Fibroblast of skin of left biceps (primary cell): ENCODE results near the gene POU6F1.
"Not testable (repeated sequence)": the region's sequence is repeated elsewhere in the genome, so short reads cannot be mapped to it uniquely, and the experiment has no call there.

Experiments used
- DNase-seq, 2 experiments: peaks; one replicate each; pipeline ENCODE4 v3.0.0-alpha.2; 2013; ENCODE audit warnings: low read depth in 2 of 2

POU6F1 gene, protein sequence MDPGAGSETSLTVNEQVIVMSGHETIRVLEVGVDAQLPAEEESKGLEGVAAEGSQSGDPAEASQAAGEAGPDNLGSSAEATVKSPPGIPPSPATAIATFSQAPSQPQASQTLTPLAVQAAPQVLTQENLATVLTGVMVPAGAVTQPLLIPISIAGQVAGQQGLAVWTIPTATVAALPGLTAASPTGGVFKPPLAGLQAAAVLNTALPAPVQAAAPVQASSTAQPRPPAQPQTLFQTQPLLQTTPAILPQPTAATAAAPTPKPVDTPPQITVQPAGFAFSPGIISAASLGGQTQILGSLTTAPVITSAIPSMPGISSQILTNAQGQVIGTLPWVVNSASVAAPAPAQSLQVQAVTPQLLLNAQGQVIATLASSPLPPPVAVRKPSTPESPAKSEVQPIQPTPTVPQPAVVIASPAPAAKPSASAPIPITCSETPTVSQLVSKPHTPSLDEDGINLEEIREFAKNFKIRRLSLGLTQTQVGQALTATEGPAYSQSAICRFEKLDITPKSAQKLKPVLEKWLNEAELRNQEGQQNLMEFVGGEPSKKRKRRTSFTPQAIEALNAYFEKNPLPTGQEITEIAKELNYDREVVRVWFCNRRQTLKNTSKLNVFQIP

DNA sequence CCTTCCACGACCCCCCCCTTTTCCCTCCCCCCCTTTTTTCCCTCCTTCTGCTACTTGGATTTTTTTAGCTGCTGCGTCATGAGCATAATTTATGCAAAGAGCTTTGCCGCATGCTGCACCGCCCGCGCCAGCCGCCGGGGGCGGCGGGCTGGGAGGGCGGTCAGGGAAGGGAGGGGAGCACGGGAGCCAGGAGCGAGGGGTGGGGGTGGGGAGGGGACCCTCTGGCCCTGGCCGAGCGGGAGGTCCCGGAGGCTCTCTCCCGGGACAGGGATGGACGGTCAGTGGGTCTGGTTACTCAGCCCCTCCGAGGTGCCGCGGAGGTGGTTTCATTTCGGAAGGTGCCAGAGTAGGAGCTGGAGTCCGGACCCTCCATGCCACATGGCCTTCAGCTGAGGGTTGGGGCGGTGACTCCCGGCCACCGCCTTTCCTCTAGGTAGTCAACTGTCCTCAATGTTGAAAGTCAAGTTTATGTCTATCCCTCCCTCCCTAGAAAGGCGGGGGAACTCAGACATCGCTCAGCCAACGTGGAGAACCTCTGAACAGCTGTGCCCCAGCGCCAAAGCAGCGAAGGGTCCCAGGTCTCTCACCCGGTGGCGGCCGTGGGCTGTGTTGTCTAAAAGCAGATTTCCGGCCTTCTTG is at the start of gene POU6F1:
Gene POU6F1, minus strand, starts transcription at position 95 of the 639 bp plus-strand sequence. CDS start 11,226 bp downstream, outside the sequence.
- peak; percentile 58 to 67 for DNase-seq

DNA sequence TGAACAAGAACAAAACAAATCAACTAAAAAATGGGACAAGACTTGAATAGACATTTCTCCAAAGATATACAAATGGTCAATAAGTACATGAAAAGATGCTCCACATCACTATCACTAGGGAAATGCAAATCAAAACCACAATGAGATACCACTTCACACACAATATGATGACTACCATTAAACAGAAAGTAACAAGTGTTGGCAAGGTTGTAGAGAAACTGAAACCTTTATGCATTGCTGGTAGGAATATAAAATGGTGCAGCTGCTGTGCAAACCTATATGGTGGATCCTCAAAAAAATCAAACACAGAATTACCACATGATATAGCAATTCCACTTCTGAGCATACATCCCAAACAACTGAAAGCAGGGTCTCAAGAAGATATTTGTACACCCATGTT is 47.2 kb upstream of the POU6F1 start:
- DNase-seq = no peak

- DNase-seq = no peak
These were observed 46.4 kb upstream of the POU6F1 start for GRCh38 chr12:51264297-51264696.

DNA sequence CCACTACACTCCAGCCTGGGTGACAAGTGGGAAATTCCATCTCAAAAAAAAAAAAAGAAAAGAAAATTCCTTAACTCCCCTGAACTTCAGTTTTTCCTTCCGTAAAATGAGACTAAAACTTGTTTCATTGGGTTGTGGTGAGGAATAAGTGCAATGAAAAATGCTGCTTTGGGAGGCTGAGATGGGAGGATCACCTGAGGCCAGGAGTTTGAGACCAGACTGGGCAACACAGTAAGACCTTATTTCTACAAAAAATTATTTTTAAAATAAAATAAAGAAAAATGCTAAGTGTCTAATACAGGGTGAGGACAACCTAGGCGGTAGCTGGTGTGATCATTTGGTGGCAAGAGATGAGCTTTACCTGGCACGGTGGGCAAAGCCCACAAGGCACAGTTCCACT is 45.5 kb upstream of the POU6F1 start:
- no peak for DNase-seq

- DNase-seq = no peak
These were observed 44.9 kb upstream of the POU6F1 start for GRCh38 chr12:51262758-51263177.

DNA sequence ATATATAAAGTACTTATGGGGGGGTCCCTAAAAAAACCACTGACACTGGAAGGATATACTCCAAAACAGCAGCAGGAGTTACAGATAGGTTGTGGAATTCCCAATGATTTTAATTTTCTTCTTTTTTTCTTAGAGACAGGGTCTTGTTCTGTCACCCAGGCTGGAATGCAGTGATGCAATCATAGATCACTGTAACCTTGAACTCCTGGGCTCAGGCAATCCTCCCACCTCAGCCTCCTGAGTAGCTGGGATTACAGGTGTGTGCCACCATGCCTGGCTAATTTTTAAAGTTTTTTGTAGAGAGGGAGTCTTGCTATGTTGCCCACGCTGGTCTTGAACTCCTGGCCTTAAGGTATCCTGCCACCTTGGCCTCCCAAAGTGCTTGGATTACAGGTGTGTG is 41.7 kb upstream of the POU6F1 start:
- not testable (repeated sequence) for DNase-seq

- no peak for DNase-seq
These were observed 36.7 kb upstream of the POU6F1 start for GRCh38 chr12:51254536-51254935.

DNA sequence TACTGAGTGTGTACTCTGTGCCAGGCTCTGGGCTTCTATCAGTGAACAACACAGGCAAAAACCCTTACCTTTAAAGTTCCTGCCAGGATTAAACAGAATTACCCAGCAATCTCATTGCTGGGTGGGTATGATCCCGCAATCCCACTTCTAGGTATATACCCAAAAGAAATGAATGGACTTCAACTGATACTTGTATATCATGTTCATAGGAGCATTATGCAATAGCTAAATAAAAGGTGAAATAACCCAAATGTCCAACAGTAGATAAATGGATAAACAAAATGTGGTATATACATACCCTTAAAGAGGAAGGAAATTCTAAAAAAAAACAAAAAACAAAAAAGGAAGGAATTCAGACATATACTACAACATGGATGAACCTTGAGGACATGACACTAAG is 35.4 kb upstream of the POU6F1 start:
- no peak for DNase-seq

DNA sequence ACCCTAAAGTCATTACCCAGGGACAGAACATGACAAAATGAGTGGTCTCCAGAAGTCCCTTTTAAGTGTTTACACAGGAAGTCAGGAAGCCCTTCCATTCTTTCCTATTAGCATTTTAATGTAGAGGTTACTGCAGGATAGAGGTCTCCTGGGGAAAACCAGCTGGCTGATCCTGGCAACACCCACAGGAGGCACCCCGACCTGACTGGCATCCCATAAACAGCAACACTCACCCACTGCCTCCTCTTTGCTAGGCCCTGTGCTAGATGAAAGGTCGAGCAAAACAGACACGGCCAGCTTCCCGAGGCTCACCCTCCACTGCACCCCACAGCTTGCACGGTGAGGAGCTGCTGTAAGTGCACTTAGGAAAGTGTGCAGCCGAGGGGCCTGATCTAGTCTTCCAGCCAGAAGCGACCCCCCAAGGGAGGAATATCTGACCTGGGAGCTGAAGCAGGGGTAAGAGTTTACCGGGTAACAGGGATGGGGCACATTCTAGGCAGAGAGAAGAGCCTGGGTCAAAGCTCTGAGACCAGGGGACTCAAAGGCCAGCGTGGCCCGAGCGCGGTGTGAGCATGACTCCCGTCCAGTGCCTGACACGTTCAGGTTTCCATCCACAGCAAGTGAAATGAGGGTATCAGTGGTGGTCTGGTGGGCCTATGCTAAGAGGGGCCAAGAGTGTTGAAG is 29.8 kb upstream of the POU6F1 start:
- no peak for DNase-seq

- no peak for DNase-seq
These were observed 28.5 kb upstream of the POU6F1 start for GRCh38 chr12:51246254-51246853.

- DNase-seq = no peak
These were observed 27.8 kb upstream of the POU6F1 start for GRCh38 chr12:51245476-51246253.

GRCh38 chr12:51244269-51244668 is 26.4 kb upstream of the POU6F1 start:
- DNase-seq = no peak

DNA sequence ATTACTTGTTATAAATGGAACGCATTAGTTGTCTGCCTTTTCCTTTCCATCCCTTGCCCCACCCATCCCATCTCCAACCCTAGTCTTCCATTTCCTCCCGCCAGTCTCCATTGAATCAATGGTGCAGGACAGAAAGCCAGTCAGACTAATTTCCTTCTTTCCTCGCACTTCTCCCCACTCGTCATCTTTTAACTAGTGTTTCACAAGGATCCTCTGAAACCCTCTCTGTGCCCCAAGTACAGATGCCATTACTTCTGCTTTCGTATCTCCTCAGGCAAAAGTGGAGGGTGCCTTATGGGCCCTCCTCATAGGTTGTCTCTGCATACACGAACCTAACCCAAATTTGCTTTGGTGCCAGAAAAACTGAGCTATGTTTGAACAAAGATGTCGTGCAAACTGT is 25.0 kb upstream of the POU6F1 start:
- no peak for DNase-seq

- no peak for DNase-seq
These were observed 24.3 kb upstream of the POU6F1 start for GRCh38 chr12:51242120-51242519.

- DNase-seq = no peak
These were observed 23.1 kb upstream of the POU6F1 start for GRCh38 chr12:51240971-51241370.

- peak; percentile 82 to 84 for DNase-seq
These were observed 20.9 kb upstream of the POU6F1 start, which contains the start of gene DAZAP2 for GRCh38 chr12:51238510-51239334. Gene DAZAP2 (plus strand): TSS chr12:51238826. CDS start chr12:51238908, 82 bp downstream.

GRCh38 chr12:51238037-51238509 is 20.2 kb upstream of the POU6F1 start:
- DNase-seq = no peak

DNA sequence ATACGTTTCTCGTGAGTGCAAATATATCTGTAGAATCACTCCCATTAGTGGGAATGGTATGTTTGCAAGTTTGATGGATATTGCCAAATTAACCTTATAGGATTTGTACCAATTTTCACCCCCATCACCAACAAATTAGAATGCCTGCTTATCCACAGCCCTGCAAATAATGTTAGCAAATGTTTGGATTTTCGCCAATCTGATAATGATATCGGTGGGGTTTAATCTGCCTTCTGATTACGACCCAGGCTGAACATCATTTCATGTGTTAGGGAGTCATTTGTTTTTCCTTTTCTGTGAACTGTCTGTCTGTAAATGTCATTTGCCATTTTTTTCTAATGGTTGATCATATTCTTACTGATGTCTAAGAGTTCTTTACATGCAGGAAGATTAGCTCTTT is 16.7 kb upstream of the POU6F1 start:
- no peak for DNase-seq

DNA sequence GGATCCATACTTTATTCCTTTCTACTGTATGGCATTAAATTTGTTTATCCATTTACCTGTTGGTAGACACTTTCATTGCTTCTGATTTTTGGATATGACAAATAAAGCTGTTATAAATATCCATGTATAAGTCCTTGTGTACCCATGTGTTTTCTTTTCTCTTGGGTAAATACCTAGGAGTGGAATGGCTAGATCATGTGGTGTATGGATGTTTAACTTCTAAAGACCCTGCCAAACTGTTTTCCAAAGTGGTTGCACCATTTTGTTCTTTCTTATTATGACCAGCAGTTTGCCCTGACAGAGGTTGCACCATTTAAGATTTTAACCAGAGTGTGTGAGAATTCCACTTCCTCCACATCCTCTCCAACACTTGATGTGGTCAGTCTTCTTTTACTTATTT is 14.8 kb upstream of the POU6F1 start:
- DNase-seq = no peak
